NCI-H1092 (cell line): ENCODE data around the gene LSAMP.

Experiments
- DNase-seq: peaks from one replicate; lab custom pipeline; 2025; lab: John Stamatoyannopoulos, UW

Gene LSAMP

DNA sequence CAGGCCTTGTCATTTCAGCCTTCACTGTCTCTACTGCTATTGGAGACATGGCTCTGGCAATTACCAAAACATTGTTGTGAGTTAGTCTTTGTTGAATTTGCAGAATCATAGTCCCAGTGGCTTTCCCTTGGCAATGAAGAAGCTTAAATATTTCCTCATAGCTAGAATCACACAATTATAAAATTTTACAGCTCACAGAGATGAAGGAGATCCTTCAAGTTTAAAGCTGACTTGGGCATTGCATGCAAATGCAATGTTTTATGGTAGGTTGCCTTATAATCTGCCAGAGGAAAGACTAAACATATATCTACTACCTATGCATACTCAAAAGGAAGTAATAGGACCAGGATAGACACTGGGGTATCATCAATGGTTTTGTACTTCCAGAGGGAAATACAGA, 90.9 kb downstream of the LSAMP start:
- no peak for DNase-seq

DNA sequence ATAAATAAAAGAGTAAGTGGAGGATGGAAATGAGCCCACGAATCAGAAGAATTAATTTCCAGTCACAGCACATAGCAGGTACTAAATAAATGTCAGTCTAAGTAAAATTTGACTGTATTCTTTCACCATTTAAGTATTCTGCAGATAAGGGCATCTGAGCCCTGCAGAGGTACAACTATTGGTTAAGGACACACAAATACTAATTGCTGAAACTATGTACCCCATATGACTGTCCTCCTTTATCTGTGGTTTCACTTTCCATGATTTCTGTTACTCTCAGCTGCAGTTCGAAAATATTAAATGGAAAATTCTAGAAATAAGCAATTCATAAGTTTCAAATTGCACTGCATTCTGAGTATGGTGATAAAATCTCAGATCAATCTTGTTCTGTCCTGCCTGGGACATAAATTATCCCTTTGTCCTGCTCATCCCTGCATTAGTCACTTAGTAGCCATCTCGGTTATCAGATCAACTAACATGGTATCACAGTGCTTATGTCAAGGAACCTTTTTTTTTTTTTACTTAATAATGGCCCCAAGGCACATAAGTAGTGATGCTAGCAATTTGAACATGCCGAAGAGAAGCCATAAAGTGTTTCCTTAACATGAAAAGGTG, 95.1 kb downstream of the LSAMP start:
- DNase-seq, result no peak

DNA sequence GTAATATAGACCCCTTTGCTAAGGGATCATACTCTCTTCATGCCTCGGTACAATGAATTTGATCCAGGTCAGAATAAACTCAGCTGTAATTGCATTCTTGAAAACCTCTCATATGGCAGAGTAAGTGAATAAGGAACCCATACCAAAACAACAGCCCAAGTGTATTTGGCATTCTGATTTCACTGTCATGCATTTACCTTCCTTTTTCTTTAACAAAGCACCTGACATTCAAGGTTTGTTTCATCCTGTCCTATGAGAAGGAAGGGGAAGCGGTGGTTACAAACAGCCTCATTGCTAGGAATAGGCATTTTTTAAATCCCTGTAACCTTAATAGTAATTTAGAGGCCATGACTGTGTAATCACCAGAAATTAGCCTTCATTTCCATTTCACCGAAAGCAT, 97.1 kb downstream of the LSAMP start:
- DNase-seq, result no peak

DNA sequence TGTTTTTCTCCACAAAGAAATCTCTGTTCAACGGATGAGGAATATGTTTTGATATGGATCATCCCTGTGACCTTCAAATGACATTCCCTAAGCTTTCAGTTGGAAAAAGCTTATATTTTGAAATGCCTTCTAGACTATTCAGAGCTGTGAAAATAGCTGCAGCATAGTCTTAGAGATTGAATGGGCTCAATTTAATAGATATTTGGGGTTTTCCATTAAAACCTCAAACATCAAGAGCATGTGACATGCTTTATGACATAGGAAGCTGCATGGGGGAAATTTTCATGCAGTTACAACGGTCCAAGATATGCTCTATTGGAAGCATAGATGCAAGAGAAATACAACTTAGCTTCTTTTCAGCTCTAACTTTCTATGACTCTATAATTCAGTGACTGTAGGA, 102.8 kb downstream of the LSAMP start:
- no peak for DNase-seq

DNA sequence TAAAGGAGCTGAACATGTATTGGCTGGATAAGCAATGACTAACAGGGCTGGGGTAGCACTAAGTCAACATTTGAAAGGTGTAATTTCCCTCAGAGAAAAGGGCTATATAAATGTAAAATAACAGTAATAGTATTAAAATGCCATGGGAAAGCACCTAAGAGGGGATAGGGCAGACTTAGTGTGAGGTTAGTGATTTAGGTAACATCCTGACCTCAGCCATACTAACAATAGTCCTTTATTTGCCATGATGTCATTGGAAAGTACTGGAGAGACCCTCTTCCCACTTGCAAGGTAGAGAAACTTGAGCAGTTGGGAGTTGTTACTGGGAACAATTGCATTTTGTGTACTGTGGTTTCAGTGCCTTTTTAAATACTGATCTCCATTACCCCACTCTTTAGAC, 103.4 kb downstream of the LSAMP start:
- no peak for DNase-seq

DNA sequence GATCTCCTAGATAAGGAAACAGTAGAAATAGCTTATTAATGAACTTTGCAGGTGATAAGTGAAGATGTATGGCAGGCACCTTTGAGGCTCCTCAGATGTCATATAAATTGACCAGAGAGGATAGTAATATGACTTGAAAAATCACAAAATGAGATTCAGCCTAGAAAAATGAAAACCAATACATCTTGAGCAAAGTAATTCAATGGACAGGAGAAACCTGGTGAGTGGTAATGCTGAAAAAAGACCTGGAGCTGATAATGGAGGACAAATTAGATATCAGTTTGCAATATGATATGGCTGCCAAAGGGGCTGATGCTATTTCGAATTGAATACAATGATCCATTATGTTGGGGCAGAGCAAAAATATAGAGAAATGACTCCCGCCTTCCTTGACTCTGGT, 103.9 kb downstream of the LSAMP start:
- no peak for DNase-seq

DNA sequence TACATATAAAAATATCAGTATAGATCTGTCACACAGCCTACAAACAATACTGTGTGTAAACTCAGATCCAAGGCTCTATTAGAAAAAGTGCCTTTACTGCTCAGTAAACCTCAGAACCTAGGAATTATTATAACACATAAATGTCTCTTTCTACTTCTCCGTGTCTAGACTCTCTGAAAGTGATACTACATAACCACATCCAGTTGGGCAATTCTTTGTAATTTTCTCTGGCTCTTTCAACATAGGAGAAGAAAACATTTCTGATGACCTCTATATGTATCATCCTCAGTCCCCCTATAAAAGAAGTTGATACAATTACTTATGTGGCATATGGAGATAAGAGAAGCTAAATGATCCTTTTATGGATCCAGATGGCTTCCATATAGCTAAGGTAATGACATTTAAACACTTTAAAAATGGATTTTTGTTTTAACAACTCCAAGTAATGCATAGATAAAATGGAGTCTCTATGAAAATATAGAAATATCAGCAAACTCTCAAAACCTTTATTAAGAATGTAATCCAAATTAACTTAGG, 104.5 kb downstream of the LSAMP start:
- no peak for DNase-seq

DNA sequence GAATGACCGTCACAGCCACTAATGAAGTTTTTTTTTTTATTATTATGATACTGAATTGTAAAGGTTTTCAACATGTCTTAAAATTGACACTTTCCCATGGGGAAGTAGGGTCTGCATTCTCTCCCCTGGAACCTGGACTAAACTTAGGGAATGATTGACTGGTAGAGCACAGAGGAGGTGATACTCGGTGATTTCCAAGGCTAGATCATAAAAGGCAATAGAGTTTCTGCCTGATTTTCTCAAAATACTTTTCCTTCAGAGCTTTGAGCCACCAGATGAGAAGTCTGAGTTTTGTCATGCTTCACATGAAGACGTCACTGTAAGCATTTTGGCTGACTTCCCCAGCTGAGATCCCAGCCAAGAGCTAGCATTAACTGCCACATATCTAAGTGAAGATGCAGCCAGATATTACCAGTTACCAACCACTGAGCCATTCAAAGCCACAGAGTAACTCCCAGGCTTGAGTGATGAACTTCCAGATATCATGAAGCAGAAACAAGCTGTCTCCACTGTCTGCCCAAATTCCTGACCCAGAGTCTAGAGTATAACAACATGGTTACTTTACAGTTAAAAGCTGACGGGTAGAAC, 105.8 kb downstream of the LSAMP start:
- no peak for DNase-seq

DNA sequence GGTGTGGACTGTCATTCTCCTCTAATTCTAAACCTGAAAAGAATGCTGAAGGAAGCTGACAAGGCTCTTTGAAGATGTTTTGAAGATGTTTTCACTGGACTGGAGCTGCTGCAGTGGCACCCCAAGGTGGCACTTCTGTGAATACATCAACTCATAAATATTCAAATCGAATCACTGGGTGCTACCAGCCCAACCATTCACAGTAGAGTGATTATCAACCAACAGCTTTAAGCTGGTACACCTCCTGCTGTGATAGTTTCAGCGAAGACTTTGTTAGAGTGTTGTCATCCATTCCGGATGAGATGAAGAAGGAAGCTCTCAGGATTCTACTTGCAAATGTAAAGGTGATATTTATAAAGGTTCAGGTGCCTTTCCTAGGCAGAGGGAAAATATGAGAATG, 106.6 kb downstream of the LSAMP start:
- DNase-seq, result no peak

DNA sequence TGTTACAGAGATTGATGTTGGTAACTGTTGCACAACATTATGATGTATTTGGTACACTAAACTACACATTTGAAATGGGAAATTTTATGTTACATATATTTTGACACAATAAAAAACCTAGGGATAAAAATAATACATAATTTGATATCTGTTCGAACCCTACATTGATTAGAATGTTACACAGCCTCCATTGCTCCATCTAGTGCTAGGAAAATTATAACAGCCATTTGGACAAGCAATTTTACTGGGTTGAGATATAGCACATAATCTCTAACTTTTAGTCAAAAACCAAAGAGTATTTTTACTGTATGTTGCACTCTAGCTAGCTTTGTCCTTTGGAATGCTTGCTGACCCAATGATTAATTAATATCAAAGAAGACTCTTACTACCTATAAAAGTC, 108.1 kb downstream of the LSAMP start:
- DNase-seq, result no peak

DNA sequence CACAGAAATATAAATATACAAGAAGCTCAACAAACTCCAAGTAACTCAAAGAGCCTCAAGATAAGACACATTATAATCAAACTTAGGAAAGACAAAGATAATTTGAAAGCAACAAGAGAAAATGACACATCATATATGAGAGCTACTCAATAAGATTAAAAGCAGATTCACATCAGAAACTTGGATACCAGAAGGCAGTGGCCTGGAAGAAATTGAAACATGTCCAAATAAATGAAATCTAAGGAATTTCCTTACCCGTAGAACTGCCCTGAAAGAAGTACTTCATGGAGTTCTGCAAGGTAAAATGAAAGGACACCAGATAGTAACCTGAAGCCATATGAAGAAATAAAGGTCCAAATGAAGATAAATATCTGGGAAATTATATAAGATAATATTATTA, 113.9 kb downstream of the LSAMP start:
- DNase-seq, result no peak

DNA sequence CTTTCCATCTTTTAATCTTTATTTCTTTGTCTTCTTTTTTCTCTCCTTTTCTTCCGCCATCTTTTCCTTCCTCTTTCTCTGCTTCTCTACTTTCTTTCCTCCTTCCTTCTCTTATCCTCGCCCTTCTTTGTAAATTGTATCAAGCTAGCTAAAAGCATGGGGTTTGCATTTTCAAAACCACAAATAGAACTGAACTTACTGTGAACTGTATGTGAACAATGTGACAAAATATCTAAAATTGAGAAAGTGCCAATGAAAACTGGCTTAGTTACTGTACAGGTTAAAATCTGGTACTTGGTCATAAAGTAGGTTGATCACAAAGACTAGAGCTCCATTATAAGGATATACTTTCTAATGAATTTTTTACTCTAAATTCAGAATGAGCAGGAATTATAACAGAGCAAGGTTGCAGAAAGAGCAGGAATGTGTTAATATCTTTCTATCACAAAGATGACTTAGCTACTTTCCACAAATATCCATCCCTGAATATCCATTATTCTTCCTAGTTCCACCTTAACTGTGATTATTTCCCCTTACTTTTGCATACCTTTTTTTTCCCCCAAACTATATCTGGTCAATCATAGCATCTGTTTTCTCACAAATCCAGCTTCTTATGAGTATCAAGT, 122.4 kb downstream of the LSAMP start:
- no peak for DNase-seq

DNA sequence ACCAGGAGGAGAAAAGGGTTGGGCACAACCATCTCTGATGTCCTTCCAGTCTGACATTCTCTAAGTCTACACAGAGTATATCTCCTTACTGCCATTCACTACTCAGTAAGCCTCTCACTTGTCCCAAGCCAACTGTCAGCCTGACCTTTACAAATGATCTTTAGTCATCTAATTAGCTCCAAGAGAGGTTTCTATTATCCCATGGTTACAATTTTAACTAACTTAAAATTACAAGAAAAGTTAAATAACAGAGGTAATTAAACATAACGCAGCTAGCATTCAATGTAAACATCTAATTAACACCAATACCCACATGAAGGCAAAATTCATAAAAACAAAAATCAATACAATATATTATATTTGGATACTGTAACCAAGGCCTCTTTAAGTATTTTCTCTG, 126.9 kb downstream of the LSAMP start:
- no peak for DNase-seq

DNA sequence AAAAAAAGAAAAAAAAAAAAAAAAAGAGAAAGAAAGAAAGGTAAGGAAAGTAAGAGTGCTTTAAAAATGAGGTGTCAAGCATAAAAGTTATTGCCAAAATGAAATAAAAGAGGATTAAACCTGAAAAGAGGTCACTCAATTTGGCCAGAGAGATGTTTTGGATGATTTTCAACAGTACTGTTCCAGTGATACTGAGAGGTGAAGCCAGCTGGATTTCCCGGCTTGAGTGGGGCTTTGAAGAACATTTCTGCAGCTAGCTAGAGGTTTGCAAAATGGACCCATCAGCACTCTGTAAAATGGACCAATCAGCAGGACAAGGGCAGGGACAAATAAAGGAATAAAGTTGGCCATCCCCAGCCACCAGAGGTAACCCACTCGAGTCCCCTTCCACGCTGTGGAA, 128.5 kb downstream of the LSAMP start:
- DNase-seq, result no peak

DNA sequence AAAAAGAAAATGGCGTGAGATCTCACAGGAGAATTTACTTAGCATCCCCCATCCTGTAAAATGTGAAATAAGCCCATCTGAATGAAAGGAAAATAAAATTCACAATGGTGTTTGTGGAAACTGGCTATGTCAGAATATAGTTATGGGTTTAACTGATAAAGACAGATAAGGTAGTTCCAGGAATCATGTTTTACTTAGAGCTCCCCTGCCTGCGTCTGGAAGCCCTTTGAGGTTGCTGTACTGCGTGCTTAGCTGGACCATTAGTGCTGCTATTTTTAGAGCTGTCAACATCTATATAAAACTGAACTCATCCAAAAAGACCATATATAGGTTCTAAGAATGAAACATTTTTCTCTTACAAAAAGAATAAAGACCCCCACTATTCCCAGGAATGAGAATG, 130.8 kb downstream of the LSAMP start:
- DNase-seq, result no peak

DNA sequence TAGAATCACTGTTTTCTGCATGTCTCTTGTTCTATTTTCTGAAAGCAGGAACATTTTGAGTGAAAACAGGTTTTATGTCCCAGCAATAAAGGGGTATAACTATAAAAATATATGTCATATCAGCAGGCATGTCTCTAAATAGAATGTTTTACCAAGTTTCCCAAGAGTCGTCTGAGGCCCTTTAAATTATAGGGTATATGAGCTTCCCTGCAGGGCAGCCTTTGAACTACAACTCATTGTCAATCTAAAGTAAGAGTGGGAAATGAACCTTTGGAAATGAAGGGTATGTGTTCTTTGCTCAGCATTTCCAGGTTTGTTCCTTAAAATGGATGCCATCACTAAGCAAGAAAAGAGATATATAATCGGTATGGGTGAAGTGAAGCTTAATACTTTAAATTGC, 138.6 kb downstream of the LSAMP start:
- no peak for DNase-seq

DNA sequence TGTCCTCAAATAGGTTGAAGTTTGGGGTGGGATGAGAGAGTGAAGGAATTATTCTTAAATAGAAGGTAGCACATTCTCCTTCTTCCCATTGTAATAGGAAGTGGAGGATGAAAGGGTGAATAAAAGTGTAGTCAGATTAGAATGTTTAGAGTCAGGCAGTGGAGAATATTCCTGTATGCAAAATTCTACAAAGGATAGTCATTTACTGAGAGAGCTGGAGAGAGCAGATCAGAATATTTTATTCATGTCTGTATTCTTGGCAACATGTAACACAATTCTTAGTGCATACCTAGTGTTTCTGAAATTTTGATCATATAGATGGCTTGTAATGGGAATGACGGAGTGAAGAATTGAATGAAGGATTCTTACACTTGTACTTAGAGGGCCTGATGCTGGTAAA, 139.1 kb downstream of the LSAMP start:
- DNase-seq, result no peak

DNA sequence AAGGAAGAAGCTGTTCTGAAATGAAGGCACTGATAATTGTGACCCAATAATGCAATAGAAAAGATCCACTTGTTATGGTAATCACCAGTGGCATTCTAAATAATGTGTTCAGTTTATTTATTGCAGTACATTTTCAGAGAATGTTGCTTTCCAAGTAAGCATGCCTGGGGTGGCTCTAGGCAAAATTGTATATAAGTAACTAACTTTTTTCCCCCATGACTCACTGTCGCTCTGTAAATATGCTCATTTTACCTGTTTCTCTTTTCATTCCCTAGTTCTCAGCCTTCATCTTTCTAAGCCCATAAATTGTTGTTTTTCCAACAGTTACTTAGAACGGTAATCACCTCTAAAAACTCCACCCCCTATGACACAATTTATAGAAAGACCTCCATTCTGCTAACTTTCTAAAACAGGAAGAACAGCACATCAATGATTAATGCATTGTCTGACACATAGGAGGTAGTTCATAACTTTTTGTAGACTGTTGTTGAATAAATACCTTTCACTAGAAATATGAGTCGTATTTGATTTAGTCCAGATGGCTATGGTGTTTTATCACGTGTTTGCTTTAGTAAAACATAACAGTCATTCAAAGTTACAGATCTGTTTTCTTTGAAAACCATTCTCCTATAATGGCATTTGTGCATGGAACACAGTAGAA, 143.1 kb downstream of the LSAMP start:
- DNase-seq, result no peak

DNA sequence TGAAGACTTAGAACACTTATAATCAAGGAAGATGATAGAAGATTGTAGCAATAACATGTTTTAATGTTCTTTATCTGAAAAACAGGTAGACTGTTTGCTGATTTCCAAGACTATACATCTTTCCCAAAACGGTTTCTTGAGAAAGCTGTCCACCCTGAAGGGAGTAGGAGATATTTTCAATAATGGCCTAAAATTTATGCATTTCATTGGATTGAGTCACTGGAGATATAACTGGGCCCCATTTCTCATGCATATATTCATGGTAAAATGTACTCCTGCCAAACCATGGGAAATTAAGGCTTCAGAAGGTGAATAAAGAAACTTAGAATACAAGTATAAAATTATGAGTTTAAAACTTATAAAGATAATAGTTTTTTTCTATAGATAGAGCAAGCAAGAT, 143.9 kb downstream of the LSAMP start:
- DNase-seq, result no peak

DNA sequence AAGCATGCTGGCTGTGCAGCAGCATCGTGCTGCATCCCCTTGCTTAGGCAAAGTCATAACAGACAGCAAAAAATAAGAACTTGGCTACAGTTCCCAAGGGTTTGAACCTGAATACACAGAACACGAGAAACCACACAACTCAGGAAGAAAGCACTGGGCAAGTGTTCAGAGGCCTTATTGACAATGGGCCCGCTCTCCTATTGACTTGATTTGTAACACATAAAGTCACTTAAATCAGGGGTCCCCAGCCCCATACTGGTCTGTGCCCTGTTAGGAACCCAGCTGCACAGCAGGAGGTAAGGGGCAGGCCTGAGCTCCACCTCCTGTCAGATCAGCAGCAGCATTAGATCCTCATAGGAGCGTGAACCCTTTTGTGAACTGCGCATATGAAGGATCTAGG, 145.1 kb downstream of the LSAMP start:
- no peak for DNase-seq

DNA sequence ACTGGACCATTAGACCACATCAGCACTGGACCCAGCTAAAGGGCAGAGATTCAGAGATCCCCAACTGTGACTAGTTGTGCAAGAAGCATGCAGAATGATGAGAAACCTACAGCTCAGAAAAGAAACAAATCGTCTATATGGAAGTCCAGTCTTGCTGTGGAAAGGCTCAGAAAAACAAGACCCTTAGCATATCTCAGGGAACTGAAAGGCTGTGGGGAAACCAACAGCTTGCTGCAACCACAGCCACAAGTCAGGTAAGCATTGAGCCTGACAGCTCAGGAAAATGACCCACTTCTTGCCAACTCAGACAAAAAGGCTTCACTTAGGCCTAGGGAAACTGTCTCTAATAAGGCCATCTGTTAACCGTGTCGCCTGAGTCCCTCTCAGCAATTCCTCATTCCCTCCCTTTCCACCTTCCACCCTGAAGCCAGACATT, 145.6 kb downstream of the LSAMP start:
- DNase-seq, result no peak

DNA sequence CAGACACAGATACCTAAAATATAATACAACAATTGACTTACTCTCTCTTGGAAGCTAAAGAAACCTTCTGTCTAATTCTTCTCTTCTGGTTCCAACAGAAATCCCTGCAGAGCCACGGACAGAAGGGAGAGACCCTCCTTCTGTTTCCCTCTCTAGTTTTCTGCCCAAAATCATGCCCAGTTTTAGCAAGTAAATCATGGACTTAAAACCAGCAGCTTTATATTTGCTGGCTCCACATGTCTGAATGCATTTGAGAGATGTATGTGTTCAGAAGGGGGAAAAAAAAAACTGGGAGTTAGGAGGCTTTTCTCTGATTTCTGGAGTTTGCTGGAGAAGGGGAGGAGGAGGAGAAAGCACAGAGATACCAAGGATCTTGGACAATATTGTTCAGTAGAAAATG, 147.1 kb downstream of the LSAMP start:
- DNase-seq, result no peak

DNA sequence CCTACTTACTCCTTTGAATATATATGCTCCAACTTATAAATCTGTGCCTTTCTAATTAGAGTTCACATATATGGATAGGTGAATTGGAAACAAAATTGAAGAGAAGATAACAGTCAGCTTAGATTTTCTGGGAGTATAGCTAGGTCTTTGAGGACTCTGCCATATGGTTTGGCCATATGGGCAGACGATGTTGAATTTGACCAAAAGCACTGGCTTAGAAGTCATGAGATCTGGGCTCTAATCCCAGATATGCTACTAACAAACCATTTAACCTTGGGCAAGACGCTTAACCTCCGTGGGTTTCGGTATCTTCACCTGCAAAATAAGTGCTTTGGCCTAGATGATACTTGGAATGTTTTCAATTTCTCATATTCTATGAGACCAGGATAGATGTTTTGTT, 154.1 kb downstream of the LSAMP start:
- DNase-seq, result no peak
